ENCODE results near the gene B4GALNT2. TPM values are rescaled to one million over a fixed set of nuclear protein-coding genes. Genes with fewer than 3 reads are reported as not detected.
A peak's percentile ranks its signal among the peaks of the same experiment; 100 is the strongest.
"Not testable (repeated sequence)": the region's sequence is repeated elsewhere in the genome, so short reads cannot be mapped to it uniquely, and the experiment has no call there.

Gene B4GALNT2
- total RNA-seq, 1 donor from 2014 or later = not detected

DNA sequence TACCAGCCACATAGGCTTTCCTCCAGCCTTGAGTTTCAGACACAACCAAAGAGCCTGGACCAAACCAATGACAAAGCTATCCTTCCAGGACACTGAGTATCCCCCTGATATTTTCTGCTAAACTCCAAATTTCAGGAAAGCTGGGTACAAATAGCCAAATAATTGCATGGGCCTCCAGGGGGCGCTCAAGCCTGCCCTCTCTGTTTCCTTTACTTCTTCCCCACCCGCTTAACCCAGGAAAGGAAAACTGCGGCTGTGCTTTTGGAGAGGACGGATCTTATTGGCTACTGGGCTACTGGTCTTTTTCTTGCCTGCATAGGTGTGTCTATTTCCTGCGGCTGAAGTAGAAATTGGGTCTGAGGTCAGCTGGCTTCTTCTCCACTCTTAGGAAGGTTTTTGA is 47.7 kb downstream of the B4GALNT2 start:
- DNase-seq (ENCODE audit: low spot score in 2 of 2) = peak in 1 of 2 donors; percentile 72
- intact Hi-C loops (cut with DNase I) = loop anchor here (1.0 kb wide), 1 partner anchor 47 kb away; no protein-coding TSS in a partner anchor
- H3K36me3 ChIP-seq = no peaks in the 10 kb centered on the region

DNA sequence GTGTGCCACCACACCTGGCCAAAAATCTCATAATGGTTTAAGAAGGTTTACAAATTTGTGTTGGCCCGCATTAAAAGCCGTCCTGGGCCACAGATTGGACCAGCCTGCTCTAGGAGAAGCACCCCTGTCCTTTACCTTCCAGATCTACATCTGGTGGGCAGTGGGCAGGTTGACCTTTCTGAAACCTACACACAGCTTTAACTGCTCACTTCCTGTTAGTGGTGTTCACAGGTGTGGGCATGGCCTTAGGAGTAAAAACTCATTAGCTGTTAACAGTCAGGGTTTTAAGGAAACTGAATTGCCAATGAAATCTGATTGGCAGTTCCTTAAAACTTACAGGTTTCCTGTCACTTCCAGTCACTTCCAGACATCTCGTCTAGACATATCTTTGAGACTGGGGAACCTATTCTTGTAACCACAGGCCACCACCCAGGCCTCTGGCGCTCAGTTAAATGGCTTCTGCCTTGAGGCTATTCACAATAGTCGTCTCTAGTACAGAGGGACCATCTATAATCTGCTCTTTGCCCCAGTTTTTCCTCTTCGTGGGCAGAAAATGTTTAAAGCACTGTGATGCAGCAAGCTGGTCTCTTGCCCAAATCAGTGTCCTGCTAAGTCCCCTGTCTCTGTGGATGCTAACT is 48.5 kb downstream of the B4GALNT2 start:
- H3K4me1 ChIP-seq = no peaks in the 10 kb centered on the region
- no peaks in the 10 kb centered on the region for H3K27me3 ChIP-seq
- no peak overlapping the region for H3K4me3 ChIP-seq
- H3K27ac ChIP-seq = no peak overlapping the region
- no peaks in the 10 kb centered on the region for H3K36me3 ChIP-seq
- TF ChIP-seq, protein P1, sequence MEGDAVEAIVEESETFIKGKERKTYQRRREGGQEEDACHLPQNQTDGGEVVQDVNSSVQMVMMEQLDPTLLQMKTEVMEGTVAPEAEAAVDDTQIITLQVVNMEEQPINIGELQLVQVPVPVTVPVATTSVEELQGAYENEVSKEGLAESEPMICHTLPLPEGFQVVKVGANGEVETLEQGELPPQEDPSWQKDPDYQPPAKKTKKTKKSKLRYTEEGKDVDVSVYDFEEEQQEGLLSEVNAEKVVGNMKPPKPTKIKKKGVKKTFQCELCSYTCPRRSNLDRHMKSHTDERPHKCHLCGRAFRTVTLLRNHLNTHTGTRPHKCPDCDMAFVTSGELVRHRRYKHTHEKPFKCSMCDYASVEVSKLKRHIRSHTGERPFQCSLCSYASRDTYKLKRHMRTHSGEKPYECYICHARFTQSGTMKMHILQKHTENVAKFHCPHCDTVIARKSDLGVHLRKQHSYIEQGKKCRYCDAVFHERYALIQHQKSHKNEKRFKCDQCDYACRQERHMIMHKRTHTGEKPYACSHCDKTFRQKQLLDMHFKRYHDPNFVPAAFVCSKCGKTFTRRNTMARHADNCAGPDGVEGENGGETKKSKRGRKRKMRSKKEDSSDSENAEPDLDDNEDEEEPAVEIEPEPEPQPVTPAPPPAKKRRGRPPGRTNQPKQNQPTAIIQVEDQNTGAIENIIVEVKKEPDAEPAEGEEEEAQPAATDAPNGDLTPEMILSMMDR (IDR thresholded peaks at IDR 0.05) = no peak
- intact Hi-C loops (cut with DNase I) = loop anchor here (1.0 kb wide), 1 partner anchor 46 kb away; no protein-coding TSS in a partner anchor
- H3K9me3 ChIP-seq = peaks cover 5 to 11% of the 10 kb centered on the region in 2 donors
- DNase-seq (ENCODE audit: low spot score in 2 of 2) = no peak

More for the DNA sequence above, 47.7 kb downstream of the B4GALNT2 start:
- TF ChIP-seq, protein P1 (IDR thresholded peaks at IDR 0.05) = peak; percentile 58 to 76 (median 69)
- no peak overlapping the region for H3K4me3 ChIP-seq
- H3K27ac ChIP-seq = no peak overlapping the region
- H3K9me3 ChIP-seq = peaks cover 13 to 20% of the 10 kb centered on the region in 2 donors
- no peaks in the 10 kb centered on the region for H3K4me1 ChIP-seq
- no peaks in the 10 kb centered on the region for H3K27me3 ChIP-seq

DNA sequence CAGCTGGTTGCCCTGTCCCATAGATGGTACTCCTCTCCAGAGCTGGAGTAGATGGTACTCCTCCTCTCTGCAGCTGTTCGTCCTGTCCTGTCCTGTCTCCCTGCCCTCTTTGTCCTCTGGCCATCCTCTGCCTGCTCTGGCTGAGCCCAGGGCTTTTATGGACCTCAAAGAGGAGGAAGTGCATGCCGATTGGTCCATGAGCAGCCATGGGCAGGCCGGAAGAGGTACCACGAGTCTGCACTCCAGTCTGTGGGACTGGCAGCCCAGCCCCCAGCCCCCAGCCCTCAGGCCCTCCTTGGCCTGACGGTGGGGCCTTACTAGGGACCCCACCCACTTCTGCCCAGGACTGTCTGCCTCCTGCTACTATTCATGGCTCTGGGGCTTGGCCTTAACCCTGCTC is 50.8 kb downstream of the B4GALNT2 start:
- H3K4me1 ChIP-seq = no peaks in the 10 kb centered on the region
- no peak overlapping the region for H3K27ac ChIP-seq
- no peaks in the 10 kb centered on the region for H3K9me3 ChIP-seq
- no peaks in the 10 kb centered on the region for H3K27me3 ChIP-seq
- no peak overlapping the region for H3K4me3 ChIP-seq
- no peaks in the 10 kb centered on the region for H3K36me3 ChIP-seq
- TF ChIP-seq, protein P1 (IDR thresholded peaks at IDR 0.05) = no peak
- intact Hi-C loops (cut with DNase I) = no loop called here
- no peak for DNase-seq (ENCODE audit: low spot score in 2 of 2)

DNA sequence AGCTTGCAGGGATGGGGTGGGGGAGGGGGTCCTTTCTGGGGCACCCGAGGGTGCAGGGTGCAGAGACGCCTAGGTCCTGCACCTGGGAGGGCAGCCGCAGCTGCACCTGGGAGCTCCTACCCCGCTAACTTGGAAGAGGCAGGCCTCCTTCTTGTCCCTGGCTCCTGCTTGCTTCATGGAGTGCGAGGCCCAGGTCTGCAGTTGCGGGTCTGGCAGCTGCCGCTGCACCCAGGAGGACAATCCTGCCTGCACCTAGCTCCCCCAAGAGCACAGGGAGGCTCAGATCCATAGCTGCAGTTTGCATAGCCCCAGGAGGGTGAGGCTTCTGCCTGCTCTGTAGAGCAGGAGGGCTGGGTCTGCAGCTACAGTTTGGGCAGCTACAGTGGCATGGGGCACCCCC is 51.2 kb downstream of the B4GALNT2 start:
- H3K4me1 ChIP-seq = no peaks in the 10 kb centered on the region
- H3K9me3 ChIP-seq = no peaks in the 10 kb centered on the region
- H3K4me3 ChIP-seq = no peak overlapping the region
- no peaks in the 10 kb centered on the region for H3K36me3 ChIP-seq
- intact Hi-C loops (cut with DNase I) = no loop called here
- no peak for DNase-seq (ENCODE audit: low spot score in 2 of 2)
- H3K27ac ChIP-seq = no peak overlapping the region
- no peaks in the 10 kb centered on the region for H3K27me3 ChIP-seq
- TF ChIP-seq, protein P1 (IDR thresholded peaks at IDR 0.05) = no peak

DNA sequence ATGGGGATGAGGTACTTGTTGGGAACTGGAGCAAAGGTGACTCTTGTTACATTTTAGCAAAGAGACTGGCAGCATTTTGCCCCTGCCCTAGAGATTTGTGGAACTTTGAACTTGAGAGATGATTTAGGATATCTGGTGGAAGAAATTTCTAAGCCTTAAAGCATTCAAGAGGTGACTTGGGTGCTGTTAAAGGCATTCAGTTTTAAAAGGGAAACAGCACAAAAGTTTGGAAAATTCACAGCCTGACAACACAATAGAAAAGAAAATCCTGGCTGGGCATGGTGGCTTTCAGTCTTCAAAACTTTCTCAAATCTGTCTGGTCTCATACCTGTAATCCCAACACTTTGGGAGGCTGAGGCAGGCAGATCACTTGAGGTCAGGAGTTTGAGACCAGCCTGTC is 52.0 kb downstream of the B4GALNT2 start:
- H3K36me3 ChIP-seq; H3K27ac ChIP-seq; H3K9me3 ChIP-seq; DNase-seq (ENCODE audit: low spot score in 2 of 2); H3K4me3 ChIP-seq; intact Hi-C loops (cut with DNase I); H3K4me1 ChIP-seq; H3K27me3 ChIP-seq: not testable (repeated sequence)

DNA sequence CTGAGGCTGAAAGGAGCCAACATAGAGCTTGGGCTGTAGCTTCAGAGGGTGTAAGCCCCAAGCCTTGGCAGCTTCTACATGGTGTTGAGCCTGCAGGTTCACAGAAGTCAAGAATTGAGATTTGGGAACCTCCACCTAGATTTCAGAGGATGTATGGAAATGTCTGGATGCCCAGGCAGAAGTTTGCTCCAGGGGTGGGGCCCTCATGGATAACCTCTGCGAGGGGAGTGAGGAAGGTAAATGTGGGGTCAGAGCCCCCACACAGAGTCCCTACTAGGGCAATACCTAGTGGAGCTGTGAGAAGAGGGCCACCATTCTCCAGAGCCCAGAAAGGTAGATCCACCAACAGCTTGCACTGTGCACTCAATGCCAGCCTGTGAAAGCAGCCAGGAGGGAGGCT is 52.8 kb downstream of the B4GALNT2 start:
- DNase-seq (ENCODE audit: low spot score in 2 of 2); H3K27ac ChIP-seq; H3K9me3 ChIP-seq; H3K4me3 ChIP-seq; intact Hi-C loops (cut with DNase I); H3K27me3 ChIP-seq; H3K4me1 ChIP-seq; H3K36me3 ChIP-seq: not testable (repeated sequence)

DNA sequence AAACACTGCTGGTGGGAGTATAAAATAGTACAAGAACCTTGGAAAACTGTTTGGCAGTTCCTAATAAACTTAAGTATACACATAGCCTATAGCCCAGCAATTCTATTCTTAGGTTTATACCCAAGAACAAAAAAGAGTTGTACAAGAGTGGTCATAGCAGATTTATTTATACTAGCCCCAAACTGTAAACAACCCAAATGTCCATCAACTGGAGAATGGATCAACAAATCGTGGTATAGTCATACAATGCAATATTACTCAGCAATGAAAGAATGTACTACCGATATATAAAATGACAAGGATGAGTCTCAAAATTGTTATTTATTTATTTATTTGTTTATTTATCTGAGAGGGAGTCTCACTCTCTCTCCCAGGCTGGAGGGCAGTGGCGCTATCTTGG is 54.7 kb downstream of the B4GALNT2 start:
- Histone ChIP-seq H3K27me3 (no peaks in the 10 kb centered on the region), H3K36me3 (no peaks in the 10 kb centered on the region), H3K27ac (no peak overlapping the region), H3K9me3 (no peaks in the 10 kb centered on the region), H3K4me3 (no peak overlapping the region), H3K4me1 (peaks cover 0 to 3% of the 10 kb centered on the region in 2 donors)
- DNase-seq (ENCODE audit: low spot score in 2 of 2) = no peak
- TF ChIP-seq, protein P1 (IDR thresholded peaks at IDR 0.05) = no peak
- intact Hi-C loops (cut with DNase I) = no loop called here

Data from ascending aorta (tissue), 2 donors.